HG02852 (cell line): Measurements from ENCODE around the gene SOBP.
"Not testable (repeated sequence)": the region's sequence is repeated elsewhere in the genome, so short reads cannot be mapped to it uniquely, and the experiment has no call there.

Experiments
- ATAC-seq: cut with Tn5 transposase; IDR thresholded peaks from one replicate; pipeline ENCODE4 v1.9.1; 2021; ENCODE audit warnings: mild to moderate bottlenecking, moderate library complexity; ENCODE audit not compliant: unreplicated experiment

Gene SOBP

DNA sequence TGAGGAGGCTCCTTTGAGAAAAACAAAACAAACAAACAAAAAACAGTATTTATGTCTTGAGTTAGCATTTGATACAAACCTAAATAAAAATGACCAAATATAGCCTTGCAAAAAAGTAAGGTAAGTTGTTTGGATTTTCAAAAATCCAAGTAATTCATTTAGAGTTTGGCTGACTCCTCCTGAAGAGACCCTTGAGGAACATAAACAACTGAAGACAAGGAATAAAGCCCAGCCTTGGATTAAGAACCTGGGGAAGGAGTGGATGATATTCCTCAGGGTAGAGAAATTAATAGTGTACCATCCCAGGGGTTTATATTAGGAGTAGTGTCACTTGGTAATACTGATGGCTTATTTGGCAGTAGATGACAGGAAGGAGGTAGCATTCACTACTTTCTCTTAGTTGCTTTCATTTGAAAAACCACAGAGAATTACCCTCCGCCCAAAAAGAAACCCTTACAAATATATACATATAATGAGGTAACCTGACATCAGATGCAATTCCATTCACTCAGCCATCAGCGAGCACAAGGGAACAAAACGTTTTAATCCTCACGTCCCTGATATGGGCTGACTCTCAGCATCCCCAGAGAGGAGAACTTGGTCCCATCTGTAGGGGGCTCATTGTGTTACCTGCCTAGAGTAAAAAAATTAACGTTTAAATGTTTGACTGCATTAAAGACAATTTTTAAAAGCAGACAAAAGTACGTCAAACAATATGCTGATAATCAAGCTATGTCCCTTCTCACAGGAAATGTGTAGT is 57.0 kb downstream of the SOBP start:
- no peak for ATAC-seq

- ATAC-seq, result no peak
Measured at GRCh38 chr6:107547451-107547840, 57.5 kb downstream of the SOBP start.

GRCh38 chr6:107550241-107550840 is 60.4 kb downstream of the SOBP start:
- ATAC-seq, result no peak

- no peak for ATAC-seq
Measured at GRCh38 chr6:107550906-107551305, 61.0 kb downstream of the SOBP start.

DNA sequence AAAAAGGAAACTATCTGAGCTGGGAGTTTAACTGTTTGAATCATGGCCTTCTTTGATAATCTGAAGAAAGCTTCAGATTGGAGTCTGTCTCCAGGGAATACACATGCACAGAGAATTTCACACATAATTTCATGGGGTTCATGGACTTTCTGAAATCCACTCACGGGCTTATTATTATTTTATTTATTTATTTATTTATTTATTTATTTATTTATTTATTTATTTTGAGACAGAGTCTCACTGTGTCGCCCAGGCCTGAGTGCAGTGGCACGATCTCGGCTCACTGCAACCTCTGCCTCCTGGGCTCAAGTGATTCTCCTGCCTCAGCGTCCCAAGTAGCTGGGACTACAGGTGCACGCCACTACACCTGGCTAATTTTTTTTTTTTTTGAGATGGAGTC is 63.2 kb downstream of the SOBP start:
- ATAC-seq, result not testable (repeated sequence)

- ATAC-seq, result no peak
Measured at GRCh38 chr6:107554326-107554725, 64.4 kb downstream of the SOBP start.

DNA sequence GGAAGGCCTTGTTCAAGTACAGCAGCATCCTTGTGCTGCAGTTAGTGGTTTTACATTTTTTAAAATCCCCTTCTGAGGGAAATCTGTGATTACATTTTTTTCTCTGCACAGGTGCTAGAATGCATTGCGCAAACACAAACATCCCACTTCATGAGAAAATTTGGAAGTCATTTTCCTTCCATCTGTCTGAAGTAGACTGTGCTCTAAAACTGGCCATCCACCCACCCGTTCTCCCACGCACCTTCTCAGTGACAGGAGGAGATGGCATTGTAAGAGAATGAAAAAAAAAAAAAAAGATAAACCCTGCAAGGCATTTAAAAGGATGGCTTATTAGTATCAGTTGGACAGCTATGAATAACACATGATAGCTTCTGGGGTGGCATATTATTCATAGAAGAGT is 65.0 kb downstream of the SOBP start:
- ATAC-seq, result no peak

- no peak for ATAC-seq
Measured at GRCh38 chr6:107555449-107555848, 65.5 kb downstream of the SOBP start.

GRCh38 chr6:107556082-107556481 is 66.2 kb downstream of the SOBP start:
- no peak for ATAC-seq

DNA sequence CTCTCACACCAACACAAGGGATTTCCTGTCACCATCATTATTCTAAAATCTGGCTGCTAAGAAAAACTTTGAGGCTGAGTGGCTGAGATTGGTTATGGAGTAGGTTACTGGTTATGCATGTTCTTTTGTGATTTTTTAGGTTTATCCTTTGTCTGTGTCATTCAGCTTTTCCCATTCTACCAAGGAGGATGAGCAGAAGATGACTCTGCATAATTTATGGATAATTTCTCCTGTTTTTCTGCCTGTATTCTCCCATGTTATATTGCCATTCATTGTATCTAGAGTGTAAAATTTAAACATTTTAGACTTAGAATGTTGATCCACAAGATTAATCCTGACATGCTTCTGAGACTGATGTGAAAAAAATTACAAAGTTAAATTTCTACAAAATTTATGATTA is 67.8 kb downstream of the SOBP start:
- ATAC-seq, result no peak

DNA sequence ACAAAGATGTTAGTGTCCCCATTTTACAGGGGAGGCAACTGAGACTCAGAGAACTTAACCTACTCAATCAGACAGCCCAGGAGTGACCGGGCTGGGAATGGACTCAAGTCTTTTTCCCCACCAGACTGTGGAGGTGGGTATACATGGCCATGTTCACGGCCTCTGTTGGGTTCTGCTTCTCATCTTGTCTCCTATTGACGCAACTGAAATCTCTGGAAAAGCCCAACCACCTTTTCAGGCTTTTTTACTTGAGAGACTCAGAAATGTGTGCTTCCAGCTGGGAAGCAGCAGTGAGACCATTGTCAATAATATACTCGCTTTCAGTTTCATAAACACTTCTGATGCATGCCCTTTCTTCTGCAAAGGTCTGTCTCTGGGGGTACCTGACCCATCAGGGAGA is 70.7 kb downstream of the SOBP start:
- no peak for ATAC-seq

DNA sequence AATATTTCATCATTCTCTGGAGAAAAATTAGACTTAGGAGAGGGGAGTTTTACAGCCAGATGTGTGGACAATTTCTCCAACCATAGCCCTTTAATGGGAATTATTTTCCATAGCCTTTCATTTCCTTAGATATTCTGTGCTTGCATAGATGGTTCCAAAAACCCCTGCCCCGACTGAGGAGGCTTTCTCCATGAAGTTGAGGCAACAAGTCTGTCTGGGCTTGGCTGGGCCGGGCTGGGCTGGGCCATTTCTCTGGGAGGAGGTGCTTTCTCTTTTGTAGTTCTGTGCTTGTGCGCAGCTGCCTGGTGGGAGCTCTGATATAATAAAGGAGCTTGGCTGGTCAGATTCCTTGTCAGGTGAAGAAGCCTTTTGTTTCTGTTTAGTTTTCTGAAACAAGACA is 71.4 kb downstream of the SOBP start:
- ATAC-seq, result no peak

GRCh38 chr6:107563694-107564588 is 74.0 kb downstream of the SOBP start:
- no peak for ATAC-seq

DNA sequence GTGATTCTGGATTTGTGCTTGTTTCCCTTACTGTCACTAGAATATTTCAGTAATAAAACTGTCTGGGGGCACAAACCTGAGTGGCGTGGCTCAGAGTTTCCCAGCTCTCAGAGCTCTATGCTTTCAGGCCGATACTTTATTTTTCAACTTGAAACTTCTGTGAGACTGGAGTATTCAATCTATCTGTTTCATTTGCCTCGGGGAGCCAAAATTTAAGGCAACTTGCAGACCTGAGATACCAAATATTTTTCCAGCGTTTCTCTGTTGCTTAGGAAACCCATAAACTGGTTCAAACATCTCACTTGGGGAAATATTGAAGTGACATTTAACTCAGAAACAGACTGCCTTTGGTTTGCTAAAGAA is 74.7 kb downstream of the SOBP start:
- ATAC-seq, result no peak

DNA sequence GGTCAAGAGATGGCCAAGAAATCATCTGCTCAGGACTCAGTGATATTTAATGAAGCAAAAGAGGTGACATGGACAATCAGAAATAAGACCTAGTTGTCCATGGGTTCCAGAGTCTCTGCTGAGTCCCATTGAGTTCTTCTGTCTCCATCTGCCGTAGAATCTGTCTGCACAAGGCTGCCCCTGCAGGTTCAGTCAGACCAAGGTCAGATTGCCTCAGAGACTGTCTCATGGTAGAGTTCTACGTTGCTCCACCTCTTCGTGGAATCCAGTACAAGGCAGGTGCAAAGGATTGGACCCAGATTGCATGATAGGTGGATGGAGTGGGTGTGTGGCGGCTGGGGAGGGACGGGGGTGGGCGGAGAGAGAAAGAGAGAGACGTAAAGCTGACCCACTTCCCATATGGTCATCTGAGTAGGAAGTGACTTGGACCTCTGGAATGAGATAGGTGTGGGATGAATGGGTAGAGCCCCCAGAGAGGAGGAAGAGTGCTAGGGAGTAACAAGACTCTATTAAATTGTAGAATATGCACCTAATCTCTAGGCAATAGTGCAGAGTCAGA is 75.3 kb downstream of the SOBP start:
- no peak for ATAC-seq

DNA sequence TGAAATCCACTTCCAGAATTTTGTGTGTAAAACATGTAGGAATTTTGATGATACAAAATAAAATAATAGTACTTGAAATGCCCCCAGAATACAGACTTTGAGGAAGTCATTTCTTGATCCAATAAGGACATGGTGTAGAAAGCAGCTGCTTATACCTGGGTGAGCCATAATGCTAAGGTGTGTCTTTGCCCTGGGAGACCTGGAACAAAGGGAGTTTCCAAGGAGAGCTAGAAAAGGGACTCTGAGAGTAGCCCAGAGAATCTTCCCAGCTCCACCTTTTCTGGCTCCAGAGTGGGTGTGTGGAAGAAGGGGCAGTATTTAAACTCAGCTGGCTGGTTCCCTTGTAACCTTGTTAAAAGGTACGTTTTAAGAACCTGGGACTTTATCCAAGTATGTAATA is 77.7 kb downstream of the SOBP start:
- no peak for ATAC-seq

DNA sequence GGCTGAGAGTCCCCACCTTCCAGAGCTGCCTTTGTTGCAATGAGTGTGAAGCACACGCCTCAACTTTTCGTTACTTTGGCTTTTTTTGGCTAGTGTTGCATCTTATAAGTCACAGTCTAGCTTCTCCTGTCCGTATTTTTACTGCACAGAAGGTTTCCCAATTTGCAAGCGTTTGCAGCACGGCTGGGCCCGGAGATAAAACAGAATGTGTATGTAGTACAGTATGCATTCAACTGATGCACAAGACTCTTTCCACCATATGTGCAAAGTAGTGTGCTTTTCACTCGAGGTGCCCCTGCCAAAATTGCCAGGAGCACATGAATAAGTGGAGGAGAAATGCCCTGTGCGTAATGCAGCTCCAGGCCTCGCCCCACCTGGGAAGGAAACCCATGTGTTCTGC is 79.6 kb downstream of the SOBP start:
- no peak for ATAC-seq

- ATAC-seq, result no peak
Measured at GRCh38 chr6:107571354-107571753, 81.4 kb downstream of the SOBP start.

GRCh38 chr6:107572886-107573285 is 83.0 kb downstream of the SOBP start:
- no peak for ATAC-seq

GRCh38 chr6:107574856-107575255 is 84.9 kb downstream of the SOBP start:
- ATAC-seq, result no peak

GRCh38 chr6:107576852-107577251 is 86.9 kb downstream of the SOBP start:
- ATAC-seq, result no peak
